GM12892 (cell line): Measurements from ENCODE around the gene TACC2.

ENCODE experiments used
- POLR2A ChIP-seq: IDR thresholded peaks from 2 replicates; pipeline ENCODE4 v1.6.1; 2011; ENCODE audit warnings: low read depth, low read length, control low read depth
- POLR2AphosphoS5 ChIP-seq: IDR thresholded peaks from 2 replicates; pipeline ENCODE4 v1.6.1; 2011; ENCODE audit warnings: low read depth, low read length, control low read depth
- TAF1 ChIP-seq: IDR thresholded peaks from 2 replicates; pipeline ENCODE4 v1.6.1; 2011; ENCODE audit warnings: low read depth, mild to moderate bottlenecking, control low read depth, low read length, borderline replicate concordance

GRCh38 chr10:122240401-122240800 is 251.4 kb downstream of the TACC2 start:
- TF ChIP-seq POLR2AphosphoS5 (no peak), POLR2A (no peak), TAF1 (no peak)
